ENCODE results near the gene CEP250. TPM values are rescaled to one million over a fixed set of nuclear protein-coding genes. Genes with fewer than 3 reads are reported as not detected.
A peak's percentile ranks its signal among the peaks of the same experiment; 100 is the strongest.

The CEP250 gene
- polyA plus RNA-seq, 1 donor from 2014 or later = 22.0 TPM

DNA sequence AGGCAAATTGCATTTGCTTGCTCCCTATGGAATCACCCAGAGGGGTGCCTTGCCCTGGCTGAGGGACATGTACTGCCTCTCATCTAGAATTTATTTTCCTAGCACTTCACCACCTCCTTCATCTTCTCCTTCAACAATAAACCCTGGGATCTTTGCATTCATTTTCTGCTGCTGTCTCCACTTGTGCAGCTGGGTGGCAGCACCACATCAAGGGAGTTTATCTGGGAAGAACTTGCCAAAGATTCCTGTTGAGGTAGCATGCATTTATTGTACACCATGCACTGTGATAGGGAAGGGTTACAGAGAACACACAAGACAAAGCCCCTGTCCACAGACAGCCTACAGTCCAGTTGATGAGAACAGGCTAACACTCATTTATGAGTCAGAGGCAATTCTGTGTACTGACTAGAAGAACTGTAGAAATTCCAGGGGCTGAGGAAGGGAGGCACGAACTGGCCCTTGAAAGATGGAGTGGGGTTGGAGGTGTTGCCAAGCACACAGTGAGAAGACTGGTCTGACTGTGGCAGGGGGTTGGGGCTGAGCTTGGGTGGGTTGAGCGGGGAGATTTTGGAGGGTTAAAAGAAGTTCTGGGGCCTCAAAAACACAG, 56.5 kb downstream of the CEP250 start:
- no peak overlapping the region for H2AFZ ChIP-seq (ENCODE audit: low read depth, low read length)
- no peaks in the 10 kb centered on the region for H3K79me2 ChIP-seq (replicated peaks; ENCODE audit: insufficient read depth, low read length)
- H3K36me3 ChIP-seq (ENCODE audit: insufficient read depth, low read length) = no peaks in the 10 kb centered on the region
- H3K4me3 ChIP-seq (ENCODE audit: low read length) = no peak overlapping the region
- no peaks in the 10 kb centered on the region for H4K20me1 ChIP-seq (ENCODE audit: insufficient read depth)
- no peaks in the 10 kb centered on the region for H3F3A ChIP-seq (ENCODE audit: insufficient read depth, low read length, poor library complexity, severe bottlenecking)
- no peak overlapping the region for H3K9ac ChIP-seq (ENCODE audit: low read length)
- H3K4me2 ChIP-seq (ENCODE audit: low read length) = no peak overlapping the region
- no peaks in the 10 kb centered on the region for H3K9me2 ChIP-seq (ENCODE audit: insufficient read depth, low read length)
- H3K9me3 ChIP-seq (ENCODE audit: low read length) = no peaks in the 10 kb centered on the region
- TF ChIP-seq EZH2 (IDR thresholded peaks at IDR 0.05; ENCODE audit: borderline replicate concordance, insufficient read depth, low read length, poor library complexity, severe bottlenecking) = no peak
- no peak for TF ChIP-seq EP300 (conservative IDR thresholded peaks at IDR 0.05; ENCODE audit: poor library complexity, severe bottlenecking)
- TF ChIP-seq, protein P1, sequence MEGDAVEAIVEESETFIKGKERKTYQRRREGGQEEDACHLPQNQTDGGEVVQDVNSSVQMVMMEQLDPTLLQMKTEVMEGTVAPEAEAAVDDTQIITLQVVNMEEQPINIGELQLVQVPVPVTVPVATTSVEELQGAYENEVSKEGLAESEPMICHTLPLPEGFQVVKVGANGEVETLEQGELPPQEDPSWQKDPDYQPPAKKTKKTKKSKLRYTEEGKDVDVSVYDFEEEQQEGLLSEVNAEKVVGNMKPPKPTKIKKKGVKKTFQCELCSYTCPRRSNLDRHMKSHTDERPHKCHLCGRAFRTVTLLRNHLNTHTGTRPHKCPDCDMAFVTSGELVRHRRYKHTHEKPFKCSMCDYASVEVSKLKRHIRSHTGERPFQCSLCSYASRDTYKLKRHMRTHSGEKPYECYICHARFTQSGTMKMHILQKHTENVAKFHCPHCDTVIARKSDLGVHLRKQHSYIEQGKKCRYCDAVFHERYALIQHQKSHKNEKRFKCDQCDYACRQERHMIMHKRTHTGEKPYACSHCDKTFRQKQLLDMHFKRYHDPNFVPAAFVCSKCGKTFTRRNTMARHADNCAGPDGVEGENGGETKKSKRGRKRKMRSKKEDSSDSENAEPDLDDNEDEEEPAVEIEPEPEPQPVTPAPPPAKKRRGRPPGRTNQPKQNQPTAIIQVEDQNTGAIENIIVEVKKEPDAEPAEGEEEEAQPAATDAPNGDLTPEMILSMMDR (IDR thresholded peaks at IDR 0.05; ENCODE audit: poor library complexity, severe bottlenecking) = peak; percentile 81
- no peak for TF ChIP-seq POLR2AphosphoS5 (IDR thresholded peaks at IDR 0.05)
- TF ChIP-seq TAF1 (IDR thresholded peaks at IDR 0.05; ENCODE audit: low read depth) = no peak
- TF ChIP-seq, protein P2, sequence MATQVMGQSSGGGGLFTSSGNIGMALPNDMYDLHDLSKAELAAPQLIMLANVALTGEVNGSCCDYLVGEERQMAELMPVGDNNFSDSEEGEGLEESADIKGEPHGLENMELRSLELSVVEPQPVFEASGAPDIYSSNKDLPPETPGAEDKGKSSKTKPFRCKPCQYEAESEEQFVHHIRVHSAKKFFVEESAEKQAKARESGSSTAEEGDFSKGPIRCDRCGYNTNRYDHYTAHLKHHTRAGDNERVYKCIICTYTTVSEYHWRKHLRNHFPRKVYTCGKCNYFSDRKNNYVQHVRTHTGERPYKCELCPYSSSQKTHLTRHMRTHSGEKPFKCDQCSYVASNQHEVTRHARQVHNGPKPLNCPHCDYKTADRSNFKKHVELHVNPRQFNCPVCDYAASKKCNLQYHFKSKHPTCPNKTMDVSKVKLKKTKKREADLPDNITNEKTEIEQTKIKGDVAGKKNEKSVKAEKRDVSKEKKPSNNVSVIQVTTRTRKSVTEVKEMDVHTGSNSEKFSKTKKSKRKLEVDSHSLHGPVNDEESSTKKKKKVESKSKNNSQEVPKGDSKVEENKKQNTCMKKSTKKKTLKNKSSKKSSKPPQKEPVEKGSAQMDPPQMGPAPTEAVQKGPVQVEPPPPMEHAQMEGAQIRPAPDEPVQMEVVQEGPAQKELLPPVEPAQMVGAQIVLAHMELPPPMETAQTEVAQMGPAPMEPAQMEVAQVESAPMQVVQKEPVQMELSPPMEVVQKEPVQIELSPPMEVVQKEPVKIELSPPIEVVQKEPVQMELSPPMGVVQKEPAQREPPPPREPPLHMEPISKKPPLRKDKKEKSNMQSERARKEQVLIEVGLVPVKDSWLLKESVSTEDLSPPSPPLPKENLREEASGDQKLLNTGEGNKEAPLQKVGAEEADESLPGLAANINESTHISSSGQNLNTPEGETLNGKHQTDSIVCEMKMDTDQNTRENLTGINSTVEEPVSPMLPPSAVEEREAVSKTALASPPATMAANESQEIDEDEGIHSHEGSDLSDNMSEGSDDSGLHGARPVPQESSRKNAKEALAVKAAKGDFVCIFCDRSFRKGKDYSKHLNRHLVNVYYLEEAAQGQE (IDR thresholded peaks at IDR 0.05; ENCODE audit: borderline replicate concordance) = no peak
- peak; percentile 72 for TF ChIP-seq SMC3 (conservative IDR thresholded peaks at IDR 0.05; ENCODE audit: poor library complexity)
- peak; percentile 81 for TF ChIP-seq RAD21 (conservative IDR thresholded peaks at IDR 0.05)
- TF ChIP-seq MXI1 (conservative IDR thresholded peaks at IDR 0.05; ENCODE audit: poor library complexity, severe bottlenecking) = peak; percentile 15
- no peaks in the 10 kb centered on the region for H3K27me3 ChIP-seq (ENCODE audit: insufficient read depth, low read depth, low read length)
- no peak overlapping the region for H3K27ac ChIP-seq (ENCODE audit: low read length)

DNA sequence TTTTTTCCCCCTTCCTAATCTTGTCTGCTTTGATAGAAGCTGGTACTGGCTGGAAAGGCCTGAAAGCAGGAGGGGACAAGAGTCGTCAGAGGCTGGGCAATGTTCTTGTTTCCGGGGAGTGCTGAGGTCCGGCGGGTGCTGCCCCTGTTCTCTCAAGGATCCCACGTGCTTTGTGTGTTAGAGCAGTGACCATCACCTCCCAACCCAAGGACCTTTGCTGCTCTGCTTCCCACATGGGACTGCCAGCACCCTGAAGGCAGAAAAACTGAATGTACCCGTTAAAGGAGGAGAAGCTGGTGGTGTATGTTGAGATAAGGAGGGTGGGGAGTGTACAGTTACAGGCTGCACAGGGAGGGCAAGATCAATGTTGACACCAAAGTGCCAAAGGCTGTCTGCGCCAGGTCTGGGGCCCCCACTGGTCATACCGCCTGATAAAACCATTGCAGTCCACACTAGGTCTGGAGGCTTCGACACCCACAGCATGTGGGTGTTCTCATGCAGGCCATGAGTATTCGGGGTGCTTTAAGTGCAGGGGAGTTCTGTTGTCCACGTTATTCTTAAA, 59.1 kb downstream of the CEP250 start:
- Histone ChIP-seq H3K4me3 (ENCODE audit: low read length) (no peak overlapping the region), H3K27ac (ENCODE audit: low read length) (no peak overlapping the region), H3K9me3 (ENCODE audit: low read length) (no peaks in the 10 kb centered on the region), H2AFZ (ENCODE audit: low read depth, low read length) (no peak overlapping the region), H3F3A (ENCODE audit: insufficient read depth, low read length, poor library complexity, severe bottlenecking) (no peaks in the 10 kb centered on the region), H3K9me2 (ENCODE audit: insufficient read depth, low read length) (no peaks in the 10 kb centered on the region), H3K27me3 (ENCODE audit: insufficient read depth, low read depth, low read length) (no peaks in the 10 kb centered on the region), H3K36me3 (ENCODE audit: insufficient read depth, low read length) (no peaks in the 10 kb centered on the region), H3K79me2 (replicated peaks; ENCODE audit: insufficient read depth, low read length) (no peaks in the 10 kb centered on the region), H4K20me1 (ENCODE audit: insufficient read depth) (no peaks in the 10 kb centered on the region), H3K9ac (ENCODE audit: low read length) (no peak overlapping the region), H3K4me2 (ENCODE audit: low read length) (no peak overlapping the region)
- TF ChIP-seq RAD21 (conservative IDR thresholded peaks at IDR 0.05) = no peak
- no peak for TF ChIP-seq POLR2AphosphoS5 (IDR thresholded peaks at IDR 0.05)
- TF ChIP-seq, protein P1 (IDR thresholded peaks at IDR 0.05; ENCODE audit: poor library complexity, severe bottlenecking) = no peak
- no peak for TF ChIP-seq EZH2 (IDR thresholded peaks at IDR 0.05; ENCODE audit: borderline replicate concordance, insufficient read depth, low read length, poor library complexity, severe bottlenecking)
- TF ChIP-seq SMC3 (conservative IDR thresholded peaks at IDR 0.05; ENCODE audit: poor library complexity) = no peak
- TF ChIP-seq TAF1 (IDR thresholded peaks at IDR 0.05; ENCODE audit: low read depth) = no peak
- TF ChIP-seq, protein P2 (IDR thresholded peaks at IDR 0.05; ENCODE audit: borderline replicate concordance) = no peak
- no peak for TF ChIP-seq EP300 (conservative IDR thresholded peaks at IDR 0.05; ENCODE audit: poor library complexity, severe bottlenecking)
- TF ChIP-seq MXI1 (conservative IDR thresholded peaks at IDR 0.05; ENCODE audit: poor library complexity, severe bottlenecking) = no peak

All from neural cell (in vitro differentiated cells).